NCI-H1092 (cell line): ENCODE measurements around the gene TOGARAM1.

Source experiments
- DNase-seq: peaks from one replicate; lab custom pipeline; 2025; lab: John Stamatoyannopoulos, UW

Gene TOGARAM1

DNA sequence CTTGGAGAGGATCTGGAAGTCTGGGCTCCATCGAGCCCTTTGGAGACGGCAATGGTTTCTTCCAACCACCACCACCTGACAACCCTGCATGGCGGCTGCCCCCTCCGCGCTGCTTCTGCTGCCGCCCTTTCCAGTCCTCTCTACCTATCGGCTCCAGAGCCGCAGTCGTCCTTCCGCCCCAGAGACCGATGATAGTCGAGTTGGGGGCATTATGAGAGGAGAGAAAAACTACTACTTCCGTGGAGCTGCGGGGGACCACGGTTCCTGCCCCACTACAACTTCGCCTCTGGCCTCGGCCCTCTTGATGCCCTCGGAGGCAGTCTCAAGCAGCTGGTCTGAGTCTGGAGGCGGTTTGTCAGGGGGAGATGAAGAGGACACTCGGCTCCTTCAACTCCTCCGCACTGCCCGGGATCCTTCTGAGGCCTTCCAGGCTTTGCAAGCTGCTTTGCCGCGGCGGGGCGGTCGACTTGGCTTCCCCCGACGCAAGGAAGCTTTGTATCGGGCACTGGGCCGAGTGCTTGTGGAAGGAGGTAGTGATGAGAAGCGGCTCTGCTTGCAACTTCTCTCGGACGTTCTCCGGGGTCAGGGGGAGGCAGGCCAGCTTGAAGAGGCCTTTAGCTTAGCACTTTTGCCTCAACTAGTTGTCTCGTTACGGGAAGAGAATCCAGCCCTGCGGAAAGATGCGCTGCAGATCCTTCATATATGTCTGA lies 499 bp downstream of the TOGARAM1 start:
- DNase-seq, result peak; percentile 82

DNA sequence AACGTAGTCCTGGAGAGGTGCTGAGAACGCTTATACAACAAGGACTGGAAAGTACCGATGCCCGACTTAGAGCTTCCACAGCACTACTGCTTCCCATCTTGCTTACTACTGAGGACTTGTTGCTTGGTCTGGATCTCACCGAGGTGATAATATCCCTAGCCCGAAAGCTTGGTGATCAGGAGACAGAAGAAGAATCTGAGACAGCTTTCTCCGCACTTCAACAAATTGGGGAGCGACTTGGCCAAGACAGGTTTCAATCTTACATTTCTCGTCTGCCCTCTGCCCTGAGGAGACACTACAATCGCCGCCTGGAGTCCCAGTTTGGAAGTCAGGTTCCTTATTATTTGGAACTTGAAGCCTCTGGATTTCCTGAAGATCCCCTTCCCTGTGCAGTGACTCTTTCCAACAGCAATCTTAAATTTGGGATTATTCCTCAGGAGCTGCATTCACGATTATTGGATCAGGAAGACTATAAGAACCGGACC lies 1.1 kb downstream of the TOGARAM1 start:
- no peak for DNase-seq

GRCh38 chr14:44963775-44964380 lies 1.9 kb downstream of the TOGARAM1 start:
- DNase-seq, result no peak

DNA sequence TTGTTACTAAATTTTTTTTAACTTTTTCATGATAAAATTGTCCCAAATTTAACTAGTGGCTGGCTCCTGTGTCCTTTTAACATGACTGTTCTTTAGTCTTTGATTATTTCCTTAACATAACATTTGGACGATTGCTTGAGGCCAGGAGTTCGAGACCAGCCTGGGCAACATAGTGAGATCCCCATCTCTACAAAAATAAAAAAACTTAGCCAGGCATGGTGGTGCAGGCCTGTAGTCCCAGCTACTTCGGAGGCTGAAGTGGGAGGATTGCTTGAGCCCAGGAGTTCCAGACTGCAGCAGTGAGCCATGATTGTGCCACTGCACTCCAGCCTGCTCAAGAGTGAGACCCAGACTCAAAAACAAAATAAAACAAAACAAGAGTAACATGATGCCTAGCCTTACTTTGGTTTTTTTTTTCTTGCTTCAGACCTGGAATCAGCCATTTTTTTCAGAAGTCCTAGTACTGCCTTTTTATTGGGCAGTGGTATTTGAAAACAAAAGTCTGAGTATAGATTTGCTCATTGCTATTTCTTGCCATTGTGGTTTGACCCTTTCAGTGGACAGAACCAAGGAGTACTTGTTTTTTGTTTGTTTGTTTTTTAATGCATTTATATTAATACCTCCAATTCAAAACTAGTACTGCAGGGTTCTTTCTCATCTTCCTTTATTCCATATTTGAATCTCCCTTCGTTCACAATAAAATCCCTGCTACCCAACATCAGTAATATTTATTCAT lies 4.8 kb downstream of the TOGARAM1 start:
- DNase-seq, result no peak

- no peak for DNase-seq
These were observed 6.7 kb downstream of the TOGARAM1 start for GRCh38 chr14:44968714-44969113.

DNA sequence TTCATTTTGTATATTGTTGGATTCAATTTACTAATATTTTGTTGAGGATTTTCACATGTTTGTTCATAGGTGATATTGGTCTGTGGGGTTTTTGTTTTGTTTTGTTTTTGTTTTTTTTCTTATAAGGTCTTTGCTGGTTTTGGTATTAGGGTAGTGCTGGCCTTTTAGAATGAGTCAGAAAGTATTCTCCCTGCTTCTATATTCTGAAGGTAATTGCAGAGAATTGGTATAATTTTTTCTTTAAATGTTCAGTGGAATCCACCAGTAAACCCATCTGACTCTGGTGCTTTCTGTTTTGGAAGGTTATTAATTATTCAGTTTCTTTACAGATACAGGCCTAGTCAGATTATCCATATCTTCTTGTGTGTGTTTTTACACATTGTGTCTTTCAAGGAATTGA lies 8.9 kb downstream of the TOGARAM1 start:
- DNase-seq, result no peak

DNA sequence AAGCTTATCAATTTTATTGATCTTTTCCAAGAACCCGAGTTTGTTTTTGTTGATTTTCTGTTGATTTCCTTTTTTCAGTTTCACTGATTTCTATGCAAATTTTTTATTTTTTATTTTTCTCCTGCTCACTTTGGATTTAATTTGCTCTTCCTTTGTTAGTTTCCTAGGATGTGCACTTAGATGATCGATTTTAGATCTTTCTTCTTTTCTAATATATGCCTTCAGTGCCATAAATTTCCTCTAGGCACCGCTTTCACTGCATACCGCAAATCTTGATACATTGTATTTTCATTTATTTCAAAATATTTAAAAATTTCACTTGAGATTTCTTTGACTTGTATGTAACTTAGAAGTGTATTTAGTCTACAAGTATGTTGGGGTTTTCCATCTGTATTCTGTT lies 9.5 kb downstream of the TOGARAM1 start:
- no peak for DNase-seq

- DNase-seq, result no peak
These were observed 17.3 kb downstream of the TOGARAM1 start for GRCh38 chr14:44979273-44979672.

- no peak for DNase-seq
These were observed 17.9 kb downstream of the TOGARAM1 start for GRCh38 chr14:44979740-44980356.

- DNase-seq, result no peak
These were observed 19.2 kb downstream of the TOGARAM1 start for GRCh38 chr14:44981198-44981597.

DNA sequence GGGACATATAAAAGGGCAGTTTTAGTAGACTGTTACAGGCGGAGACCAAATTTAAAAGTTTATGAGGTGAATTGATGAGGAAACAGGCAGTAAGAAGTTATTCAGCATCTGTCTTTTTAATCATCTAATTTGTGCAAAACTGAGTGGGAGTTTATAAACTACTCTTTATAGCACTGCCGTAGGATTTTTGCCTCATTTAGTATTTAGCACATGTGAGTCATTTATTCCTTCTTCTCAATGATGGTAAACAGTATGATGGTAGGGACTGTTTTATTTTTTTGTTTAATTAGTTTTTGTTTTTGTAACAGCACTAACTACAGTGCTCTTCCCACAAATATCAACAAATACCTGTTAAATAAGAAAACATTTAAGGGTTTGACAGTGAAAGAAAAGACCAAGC lies 20.6 kb downstream of the TOGARAM1 start:
- DNase-seq, result no peak

- DNase-seq, result no peak
These were observed 26.7 kb downstream of the TOGARAM1 start for GRCh38 chr14:44988694-44989093.

GRCh38 chr14:44989497-44990440 lies 27.8 kb downstream of the TOGARAM1 start:
- no peak for DNase-seq

DNA sequence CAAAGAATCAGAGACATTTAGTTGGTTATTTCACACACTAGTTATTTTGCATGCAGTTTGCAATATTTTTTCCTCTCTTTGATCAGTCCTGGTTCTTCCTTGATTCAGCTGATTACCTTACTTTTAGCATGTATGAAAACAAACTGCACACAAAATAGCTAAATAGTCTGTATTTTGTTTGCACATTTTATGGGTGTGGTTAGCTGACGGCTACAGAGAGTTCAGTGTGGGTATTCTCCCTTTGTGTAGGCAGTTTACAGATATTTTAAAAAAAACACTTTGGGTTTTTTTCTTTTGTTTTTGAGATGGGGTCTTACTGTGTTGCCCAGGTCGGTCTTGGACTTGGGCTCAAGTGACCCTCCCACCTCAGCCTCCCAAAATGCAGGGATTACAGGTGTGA lies 28.5 kb downstream of the TOGARAM1 start:
- no peak for DNase-seq

DNA sequence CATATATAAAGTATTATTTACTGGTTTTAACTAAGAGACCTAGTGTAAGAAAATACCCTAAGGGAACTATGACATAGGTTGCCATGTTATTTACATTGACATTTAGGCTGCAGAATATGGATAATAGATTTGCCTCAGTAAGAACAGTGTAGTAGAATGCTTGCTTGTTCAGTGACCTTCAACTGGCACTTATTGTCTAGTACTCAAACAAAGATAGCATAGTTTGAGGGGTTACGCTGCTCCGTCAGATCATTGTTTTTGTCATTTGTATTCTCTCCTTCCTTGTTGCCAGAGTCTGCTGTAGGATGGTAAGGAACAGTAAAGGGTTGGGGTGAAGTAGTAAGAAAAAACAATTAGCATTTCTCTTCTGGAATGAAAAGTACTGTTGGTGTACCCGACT lies 33.2 kb downstream of the TOGARAM1 start:
- DNase-seq, result no peak

- DNase-seq, result no peak
These were observed 33.8 kb downstream of the TOGARAM1 start for GRCh38 chr14:44995770-44996294.

- no peak for DNase-seq
These were observed 41.9 kb downstream of the TOGARAM1 start for GRCh38 chr14:45003924-45004323.

DNA sequence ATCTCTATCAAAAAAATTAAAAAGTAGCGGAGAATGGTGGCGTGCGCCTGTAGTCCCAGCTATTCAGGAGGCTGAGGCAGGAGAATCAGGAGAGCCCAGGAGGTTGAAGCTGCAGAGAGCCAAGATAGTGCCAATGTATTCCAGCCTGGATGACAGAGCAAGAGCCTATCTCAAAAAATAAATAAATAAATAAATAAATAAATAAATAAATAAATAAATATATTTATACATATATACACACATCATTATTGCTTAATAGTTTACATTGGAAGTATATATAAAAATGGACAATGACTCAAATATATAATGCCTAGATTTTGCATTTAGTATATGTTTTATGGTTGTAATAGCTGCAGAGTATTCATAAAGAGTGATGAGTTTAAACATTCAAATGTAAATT lies 53.1 kb downstream of the TOGARAM1 start:
- no peak for DNase-seq

DNA sequence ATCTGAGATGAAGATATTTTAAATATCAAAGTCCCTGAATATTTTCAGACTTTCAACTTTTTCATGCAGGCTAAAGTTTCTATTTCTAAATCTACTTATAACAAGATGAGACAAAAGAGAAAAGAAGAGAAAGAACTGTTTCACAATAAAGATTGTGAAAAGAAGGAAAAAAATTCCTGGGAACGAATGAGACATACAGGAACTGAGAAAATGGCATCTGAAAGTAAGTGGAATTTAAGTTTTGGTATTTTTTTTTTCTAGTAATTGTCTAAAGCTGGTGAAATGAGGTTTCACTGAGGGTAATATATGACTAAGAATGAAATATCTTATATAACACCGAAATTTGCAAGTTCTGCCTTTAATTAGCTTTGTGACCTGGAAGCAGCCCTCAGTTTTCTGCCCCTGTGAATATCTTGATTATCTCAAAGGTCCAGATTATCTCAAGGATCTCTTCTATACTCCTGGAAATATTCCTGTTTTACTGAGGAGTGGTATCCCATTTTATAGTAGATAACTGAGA lies 66.2 kb downstream of the TOGARAM1 start:
- no peak for DNase-seq

- no peak for DNase-seq
These were observed 72.7 kb downstream of the TOGARAM1 start for GRCh38 chr14:45034730-45035129.

DNA sequence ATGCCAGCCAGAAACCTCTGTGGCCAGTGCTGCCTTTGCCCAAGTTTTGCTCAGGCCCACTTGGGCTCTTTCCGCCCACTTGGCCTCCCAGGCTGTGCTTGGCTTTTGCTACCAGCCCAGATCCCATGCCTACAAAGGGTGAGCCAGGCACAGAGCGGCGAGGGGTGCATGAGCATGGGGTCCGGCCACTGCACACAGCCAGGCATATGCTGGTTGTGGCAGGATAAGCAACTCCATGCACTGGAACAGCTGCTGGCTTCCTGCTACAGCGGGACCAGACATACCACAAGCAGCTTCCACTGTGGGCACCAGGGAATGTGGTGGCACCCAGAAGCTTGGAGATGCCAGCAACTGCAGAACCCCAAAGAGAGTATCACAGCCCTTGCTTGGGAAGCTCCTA lies 76.3 kb downstream of the TOGARAM1 start:
- DNase-seq, result no peak
